Measurements from ENCODE around the gene IGF2. TPM values are rescaled to one million over a fixed set of nuclear protein-coding genes. Genes with fewer than 3 reads are reported as not detected.

Gene IGF2
- total and polyA plus RNA-seq, 2 donors from 2014 or later, result 10.2 to 30.5 TPM

DNA sequence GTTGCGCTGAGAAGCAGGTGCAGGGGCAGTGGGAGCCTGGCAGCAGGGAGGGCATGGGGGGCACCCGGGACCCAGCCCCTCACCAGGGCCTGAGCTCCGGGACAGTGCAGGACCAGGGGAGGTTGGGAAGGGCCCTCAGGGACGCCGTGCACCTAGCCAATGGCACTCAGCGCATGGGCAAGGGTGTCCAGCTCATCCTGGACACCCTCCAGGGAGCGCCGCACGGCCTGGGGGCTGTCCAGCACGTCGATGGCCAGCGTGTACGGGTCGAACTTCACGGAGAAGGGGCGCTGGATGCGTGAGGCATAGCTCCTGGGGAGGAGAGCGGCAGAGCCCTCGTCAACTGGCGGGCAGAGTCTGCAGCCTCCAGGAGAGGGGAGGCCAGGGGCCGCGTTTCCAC is 24.9 kb upstream of the IGF2 start:
- Histone ChIP-seq H3K36me3 (ENCODE audit: control insufficient read depth in 2 of 3, insufficient read depth in 3 of 3, low read length in 3 of 3) (no peaks in the 10 kb centered on the region), H3K9ac (ENCODE audit: low read length in 3 of 3) (no peak overlapping the region), H3K4me1 (ENCODE audit: control insufficient read depth in 2 of 3, insufficient read depth in 2 of 3, low read depth in 1 of 3, low read length in 3 of 3) (no peaks in the 10 kb centered on the region), H3K27ac (ENCODE audit: low read depth in 2 of 2, low read length in 2 of 2) (no peak overlapping the region), H3K9me3 (ENCODE audit: control insufficient read depth in 2 of 3, insufficient read depth in 1 of 3, low read length in 3 of 3) (no peaks in the 10 kb centered on the region), H3K27me3 (ENCODE audit: control insufficient read depth, insufficient read depth, low read length) (no peaks in the 10 kb centered on the region), H3K4me3 (ENCODE audit: low read length in 3 of 3) (no peak overlapping the region)
- intact Hi-C loops (cut with DNase I), result no loop called here
- FAIRE-seq (no peak), DNase-seq (no peak)
- TF ChIP-seq, protein P1, sequence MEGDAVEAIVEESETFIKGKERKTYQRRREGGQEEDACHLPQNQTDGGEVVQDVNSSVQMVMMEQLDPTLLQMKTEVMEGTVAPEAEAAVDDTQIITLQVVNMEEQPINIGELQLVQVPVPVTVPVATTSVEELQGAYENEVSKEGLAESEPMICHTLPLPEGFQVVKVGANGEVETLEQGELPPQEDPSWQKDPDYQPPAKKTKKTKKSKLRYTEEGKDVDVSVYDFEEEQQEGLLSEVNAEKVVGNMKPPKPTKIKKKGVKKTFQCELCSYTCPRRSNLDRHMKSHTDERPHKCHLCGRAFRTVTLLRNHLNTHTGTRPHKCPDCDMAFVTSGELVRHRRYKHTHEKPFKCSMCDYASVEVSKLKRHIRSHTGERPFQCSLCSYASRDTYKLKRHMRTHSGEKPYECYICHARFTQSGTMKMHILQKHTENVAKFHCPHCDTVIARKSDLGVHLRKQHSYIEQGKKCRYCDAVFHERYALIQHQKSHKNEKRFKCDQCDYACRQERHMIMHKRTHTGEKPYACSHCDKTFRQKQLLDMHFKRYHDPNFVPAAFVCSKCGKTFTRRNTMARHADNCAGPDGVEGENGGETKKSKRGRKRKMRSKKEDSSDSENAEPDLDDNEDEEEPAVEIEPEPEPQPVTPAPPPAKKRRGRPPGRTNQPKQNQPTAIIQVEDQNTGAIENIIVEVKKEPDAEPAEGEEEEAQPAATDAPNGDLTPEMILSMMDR (IDR thresholded peaks at IDR 0.05; ENCODE audit: borderline replicate concordance, extremely low read depth, insufficient read depth), result no peak

- Histone ChIP-seq H3K9me3 (ENCODE audit: control insufficient read depth in 2 of 3, insufficient read depth in 1 of 3, low read length in 3 of 3) (no peaks in the 10 kb centered on the region), H3K9ac (ENCODE audit: low read length in 3 of 3) (no peak overlapping the region), H3K4me3 (ENCODE audit: low read length in 3 of 3) (no peak overlapping the region), H3K27me3 (ENCODE audit: control insufficient read depth, insufficient read depth, low read length) (no peaks in the 10 kb centered on the region), H3K4me1 (ENCODE audit: control insufficient read depth in 2 of 3, insufficient read depth in 2 of 3, low read depth in 1 of 3, low read length in 3 of 3) (no peaks in the 10 kb centered on the region), H3K36me3 (ENCODE audit: control insufficient read depth in 2 of 3, insufficient read depth in 3 of 3, low read length in 3 of 3) (no peaks in the 10 kb centered on the region), H3K27ac (ENCODE audit: low read depth in 2 of 2, low read length in 2 of 2) (no peak overlapping the region)
- no peak for FAIRE-seq
- TF ChIP-seq, protein P1 (IDR thresholded peaks at IDR 0.05; ENCODE audit: borderline replicate concordance, extremely low read depth, insufficient read depth), result no peak
- intact Hi-C loops (cut with DNase I), result no loop called here
- no peak for DNase-seq
Measured at GRCh38 chr11:2163428-2163978, 24.3 kb upstream of the IGF2 start.

DNA sequence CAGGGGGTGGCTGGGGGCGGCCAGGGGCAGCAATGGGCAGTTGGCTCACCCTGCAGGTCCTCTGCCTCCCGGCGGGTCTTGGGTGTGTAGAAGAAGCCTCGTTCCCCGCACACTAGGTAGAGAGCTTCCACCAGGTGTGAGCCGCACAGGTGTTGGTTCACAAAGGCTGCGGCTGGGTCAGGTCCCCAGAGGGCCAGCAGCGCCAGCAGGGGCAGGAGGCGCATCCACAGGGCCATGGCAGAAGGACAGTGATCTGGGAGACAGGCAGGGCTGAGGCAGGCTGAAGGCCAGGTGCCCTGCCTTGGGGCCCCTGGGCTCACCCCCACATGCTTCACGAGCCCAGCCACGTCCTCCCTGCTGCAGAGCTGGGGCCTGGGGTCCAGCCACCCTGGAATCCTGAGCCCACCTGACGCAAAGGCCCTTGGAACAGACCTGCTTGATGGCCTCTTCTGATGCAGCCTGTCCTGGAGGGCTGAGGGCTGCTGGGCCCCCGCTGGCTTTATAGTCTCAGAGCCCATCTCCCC is 21.6 kb upstream of the IGF2 start, which contains the start of gene INS:
TSS of gene INS (minus strand) at position 474 of the 524 bp plus-strand sequence. CDS start at position 236, 238 bp downstream.
- intact Hi-C loops (cut with DNase I), result no loop called here
- no peak within 1 kb of the TSS for H3K27ac ChIP-seq (ENCODE audit: low read depth in 2 of 2, low read length in 2 of 2)
- DNase-seq (no peak), FAIRE-seq (no peak)
- no peak within 1 kb of the TSS for H3K4me3 ChIP-seq (ENCODE audit: low read length in 3 of 3)
- H3K9me3 ChIP-seq (ENCODE audit: control insufficient read depth in 2 of 3, insufficient read depth in 1 of 3, low read length in 3 of 3), result no peaks in the 10 kb centered on the region
- no peak within 1 kb of the TSS for H3K9ac ChIP-seq (ENCODE audit: low read length in 3 of 3)
- no peaks in the 10 kb centered on the region for H3K4me1 ChIP-seq (ENCODE audit: control insufficient read depth in 2 of 3, insufficient read depth in 2 of 3, low read depth in 1 of 3, low read length in 3 of 3)
- no peaks in the 10 kb centered on the region for H3K27me3 ChIP-seq (ENCODE audit: control insufficient read depth, insufficient read depth, low read length)
- TF ChIP-seq, protein P1 (IDR thresholded peaks at IDR 0.05; ENCODE audit: borderline replicate concordance, extremely low read depth, insufficient read depth), result no peak
- no peaks in the 10 kb centered on the region for H3K36me3 ChIP-seq (ENCODE audit: control insufficient read depth in 2 of 3, insufficient read depth in 3 of 3, low read length in 3 of 3)
